Panc1 (cell line): ENCODE data around the gene MTCH1.
"Not testable (repeated sequence)": the region's sequence is repeated elsewhere in the genome, so short reads cannot be mapped to it uniquely, and the experiment has no call there.

ENCODE experiments used
- CTCF ChIP-seq: fragments of 450-650 bp; IDR thresholded peaks from 2 replicates; pipeline ENCODE4 v1.5.1; 2017; ENCODE audit warnings: mild to moderate bottlenecking
- SIN3A ChIP-seq: IDR thresholded peaks from 2 replicates; pipeline ENCODE4 v1.6.1; 2012; ENCODE audit warnings: low read depth, mild to moderate bottlenecking, low read length, moderate library complexity, borderline replicate concordance; ENCODE audit not compliant: insufficient read depth

GRCh38 chr6:36939005-36939404, 47.0 kb downstream of the MTCH1 start:
- TF ChIP-seq CTCF, SIN3A: not testable (repeated sequence)
